Mucosa of rectum (tissue), 2 donors: Measurements from ENCODE around the gene EGLN2.
"Not testable (repeated sequence)": the region's sequence is repeated elsewhere in the genome, so short reads cannot be mapped to it uniquely, and the experiment has no call there.

ENCODE experiments used
- H3K27ac ChIP-seq, 2 donors: one replicate each; pipeline ENCODE4 v1.7.0; 2013; ENCODE audit warnings: inconsistent platforms in 2 of 2, low read depth in 2 of 2, low read length in 2 of 2
- H3K27me3 ChIP-seq, 2 donors: one replicate each; pipeline ENCODE4 v1.7.0; 2013; ENCODE audit warnings: low read length in 2 of 2; ENCODE audit not compliant: control insufficient read depth in 2 of 2, insufficient read depth in 2 of 2
- H3K36me3 ChIP-seq, 2 donors: one replicate each; pipeline ENCODE4 v1.7.0; 2013; ENCODE audit warnings: low read length in 2 of 2; ENCODE audit not compliant: control insufficient read depth in 2 of 2, insufficient read depth in 2 of 2
- H3K4me1 ChIP-seq, 2 donors: one replicate each; pipeline ENCODE4 v1.7.0; 2013; ENCODE audit warnings: low read length in 2 of 2, mild to moderate bottlenecking in 1 of 2; ENCODE audit not compliant: control insufficient read depth in 2 of 2, insufficient read depth in 2 of 2
- H3K4me3 ChIP-seq, 2 donors: one replicate each; pipeline ENCODE4 v1.7.0; 2013; ENCODE audit warnings: low read length in 2 of 2
- H3K9ac ChIP-seq, 2 donors: one replicate each; pipeline ENCODE4 v1.7.0; 2013; ENCODE audit warnings: low read length in 2 of 2, low read depth in 1 of 2, mild to moderate bottlenecking in 1 of 2
- H3K9me3 ChIP-seq, 2 donors: one replicate each; pipeline ENCODE4 v1.7.0; 2013; ENCODE audit warnings: low read length in 2 of 2; ENCODE audit not compliant: control insufficient read depth in 2 of 2
- donor health status: healthy.
- donor health status: Normal muscosa, but diverticular disease.

The EGLN2 gene

DNA sequence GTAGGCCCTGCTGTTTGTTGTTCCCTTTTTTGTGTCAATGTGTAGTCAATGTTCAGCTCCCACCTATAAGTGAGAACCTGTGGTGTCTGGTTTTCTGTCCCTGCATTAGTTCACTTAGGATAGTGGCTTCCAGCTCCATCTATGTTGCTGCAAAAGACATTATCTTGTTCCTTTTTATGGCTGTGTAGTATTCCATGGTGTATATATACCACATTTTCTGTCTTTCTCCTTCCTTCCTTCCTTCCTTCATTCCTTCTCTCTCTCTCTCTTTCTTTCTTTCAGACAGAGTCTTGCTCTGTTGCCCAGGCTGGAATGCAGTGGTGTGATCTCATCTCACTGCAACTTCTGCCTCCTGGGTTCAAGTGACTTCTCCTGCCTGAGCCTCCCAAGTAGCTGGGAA is 30.2 kb downstream of the EGLN2 start:
- Histone ChIP-seq H3K4me1 (peaks cover 10 to 18% of the 10 kb centered on the region in 2 donors), H3K9me3 (no peaks in the 10 kb centered on the region), H3K27me3 (no peaks in the 10 kb centered on the region), H3K27ac (no peak overlapping the region), H3K9ac (no peak overlapping the region), H3K4me3 (no peak overlapping the region), H3K36me3 (peaks cover 2 to 4% of the 10 kb centered on the region in 2 donors)

- H3K27me3 ChIP-seq, H3K9ac ChIP-seq, H3K36me3 ChIP-seq, H3K4me3 ChIP-seq, H3K27ac ChIP-seq, H3K9me3 ChIP-seq: not testable (repeated sequence)
- H3K4me1 ChIP-seq = peaks cover 10 to 18% of the 10 kb centered on the region in 2 donors
These were observed 31.8 kb downstream of the EGLN2 start for GRCh38 chr19:40830741-40831140.

DNA sequence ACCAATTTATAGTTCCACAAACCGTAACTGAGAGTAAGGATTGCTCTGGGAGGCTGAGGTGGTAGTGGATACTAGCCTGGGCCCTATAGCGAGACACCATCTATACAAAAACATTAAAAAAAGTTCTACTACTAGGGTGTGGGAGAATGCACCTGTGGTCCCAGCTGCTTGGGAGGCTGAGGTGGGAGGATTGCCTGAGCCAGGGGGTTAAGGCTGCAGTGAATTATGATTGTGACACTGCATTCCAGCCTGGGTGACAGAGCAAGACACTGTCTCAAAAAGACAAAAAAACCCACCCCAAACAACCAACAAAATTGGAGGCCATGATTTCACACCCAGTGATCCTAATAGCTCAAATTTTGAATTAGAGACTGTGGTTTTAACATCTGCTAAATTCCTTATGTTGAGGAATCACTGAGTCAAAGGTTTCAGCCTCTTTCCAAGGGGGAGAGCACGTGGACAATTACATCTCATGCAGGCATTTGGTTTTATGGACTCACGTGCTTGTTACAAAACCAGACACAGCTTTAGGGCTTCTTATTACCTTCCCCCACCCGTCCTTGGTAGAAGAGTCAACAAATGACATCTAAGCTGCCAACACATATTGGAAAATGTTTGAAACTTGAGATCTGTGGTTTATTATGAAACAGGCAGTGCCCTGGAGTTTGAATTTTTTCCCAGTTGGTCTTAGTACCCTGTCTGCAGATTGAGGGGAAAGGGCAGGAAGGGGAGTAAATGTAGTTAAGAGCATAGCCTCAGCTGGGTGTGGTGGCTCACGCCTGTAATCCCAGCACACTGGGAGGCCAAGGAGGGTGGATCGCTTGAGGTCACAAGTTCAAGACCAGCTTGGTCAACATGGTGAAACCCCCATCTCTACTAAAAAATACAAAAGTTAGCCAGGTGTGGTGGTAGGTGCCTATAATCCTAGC is 32.8 kb downstream of the EGLN2 start:
- Histone ChIP-seq H3K4me3 (peak overlapping the region in 1 of 2 donors; percentile 11), H3K9me3 (no peaks in the 10 kb centered on the region), H3K9ac (peak overlapping the region in 1 of 2 donors; percentile 2), H3K27me3 (no peaks in the 10 kb centered on the region), H3K27ac (peak overlapping the region; percentile 74 to 77), H3K36me3 (peaks cover 2 to 4% of the 10 kb centered on the region in 2 donors), H3K4me1 (peaks cover 10 to 18% of the 10 kb centered on the region in 2 donors)

DNA sequence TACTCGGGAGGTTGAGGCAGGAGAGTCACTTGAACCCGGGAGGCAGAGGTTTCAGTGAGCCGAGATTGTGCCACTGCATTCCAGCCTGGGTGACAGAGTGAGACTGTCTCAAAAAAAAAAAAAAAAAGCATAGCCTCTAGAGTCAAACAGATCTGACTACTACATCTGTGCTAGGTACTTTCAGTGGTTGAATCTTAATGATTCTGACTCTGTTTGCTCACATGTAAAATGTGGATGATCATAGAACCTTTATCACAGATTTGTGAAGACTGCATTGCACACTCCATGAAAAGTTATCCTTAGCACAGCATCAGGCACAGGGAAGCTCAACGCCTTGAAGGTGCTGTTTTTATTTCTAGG is 33.4 kb downstream of the EGLN2 start:
- Histone ChIP-seq H3K4me1 (peaks cover 10 to 18% of the 10 kb centered on the region in 2 donors), H3K9ac (peak overlapping the region in 1 of 2 donors; percentile 2), H3K27ac (peak overlapping the region; percentile 74 to 77)
- not testable (repeated sequence) for H3K27me3 ChIP-seq, H3K9me3 ChIP-seq, H3K4me3 ChIP-seq, H3K36me3 ChIP-seq

- Histone ChIP-seq H3K4me1 (peaks cover 10 to 18% of the 10 kb centered on the region in 2 donors), H3K27ac (peak overlapping the region in 1 of 2 donors; percentile 23)
- not testable (repeated sequence) for H3K4me3 ChIP-seq, H3K9me3 ChIP-seq, H3K36me3 ChIP-seq, H3K27me3 ChIP-seq, H3K9ac ChIP-seq
These were observed 34.9 kb downstream of the EGLN2 start for GRCh38 chr19:40833728-40834533.

DNA sequence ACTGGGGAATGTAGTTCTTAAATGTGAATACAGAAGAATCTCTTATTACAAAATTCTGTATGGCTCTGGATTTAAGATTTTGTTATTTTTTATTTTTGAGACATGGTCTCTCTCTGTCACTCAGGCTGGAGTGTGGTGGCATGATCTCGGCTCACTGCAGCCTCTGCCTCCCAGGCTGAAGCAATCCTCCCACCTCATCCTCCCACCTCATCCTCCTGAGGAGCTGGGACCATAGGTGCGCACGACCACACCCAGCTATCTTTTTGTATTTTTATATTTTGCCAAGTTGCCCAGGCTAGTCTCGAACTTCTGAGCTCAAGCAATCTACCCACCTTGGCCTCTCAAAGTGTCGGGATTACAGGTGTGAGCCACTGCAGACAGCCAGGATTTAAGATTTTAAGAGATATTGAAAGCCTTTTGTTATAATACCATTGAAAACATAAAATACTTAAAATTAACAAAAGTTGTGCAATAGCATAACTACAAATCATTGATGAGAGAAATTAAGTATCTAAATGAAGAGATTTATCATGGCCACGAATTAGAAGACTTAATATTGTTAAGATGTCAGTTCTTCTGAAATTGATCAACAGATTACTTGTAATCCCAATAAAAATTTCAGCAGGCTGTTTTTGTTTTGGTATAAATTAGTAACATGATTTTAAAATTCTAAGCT is 37.9 kb downstream of the EGLN2 start:
- no peak overlapping the region for H3K9ac ChIP-seq
- no peaks in the 10 kb centered on the region for H3K9me3 ChIP-seq
- H3K4me1 ChIP-seq = peaks cover 5 to 12% of the 10 kb centered on the region in 2 donors
- H3K27me3 ChIP-seq = no peaks in the 10 kb centered on the region
- no peak overlapping the region for H3K4me3 ChIP-seq
- H3K36me3 ChIP-seq = no peaks in the 10 kb centered on the region
- H3K27ac ChIP-seq = no peak overlapping the region

DNA sequence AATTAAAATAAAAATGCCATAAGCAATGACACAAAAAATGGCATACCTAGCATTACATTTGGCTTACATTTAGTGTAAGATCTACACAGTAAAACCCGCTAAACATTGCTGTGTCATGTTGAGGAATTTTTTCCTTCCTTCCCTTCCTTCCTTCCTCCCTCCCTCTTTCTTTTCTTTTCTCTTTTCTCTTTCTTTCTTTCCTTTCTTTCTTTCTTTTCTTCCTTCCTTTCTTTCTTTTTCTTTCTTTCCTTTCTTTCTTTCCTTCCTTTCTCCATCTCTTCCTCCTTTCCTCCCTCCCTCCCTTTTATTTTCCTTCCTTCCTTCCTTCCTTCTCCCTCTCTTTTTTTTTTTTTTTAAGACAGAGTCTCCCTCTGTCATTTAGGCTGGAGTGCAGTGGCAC is 39.5 kb downstream of the EGLN2 start:
- H3K9ac ChIP-seq, H3K36me3 ChIP-seq, H3K4me1 ChIP-seq, H3K9me3 ChIP-seq, H3K4me3 ChIP-seq, H3K27ac ChIP-seq, H3K27me3 ChIP-seq: not testable (repeated sequence)

DNA sequence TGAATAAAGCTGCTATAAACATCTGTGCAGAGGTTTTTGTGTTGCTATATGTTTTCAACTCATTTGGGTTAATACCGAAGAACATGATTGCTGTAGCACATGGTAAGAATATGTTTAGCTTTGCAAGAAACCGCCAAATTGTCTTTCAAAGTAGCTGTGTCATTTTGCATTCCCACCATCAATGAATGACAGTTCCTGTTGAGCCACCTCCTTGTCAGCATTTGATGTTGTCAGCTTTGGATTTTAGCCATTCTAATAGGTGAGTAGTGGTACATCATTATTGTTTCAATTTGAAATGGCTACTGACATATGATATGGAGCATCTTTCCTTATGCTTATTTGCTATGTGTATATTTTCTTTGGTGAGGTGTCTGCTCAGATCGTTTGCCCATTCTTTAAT is 43.0 kb downstream of the EGLN2 start:
- H3K36me3 ChIP-seq, H3K4me1 ChIP-seq, H3K9ac ChIP-seq, H3K9me3 ChIP-seq, H3K27me3 ChIP-seq, H3K27ac ChIP-seq, H3K4me3 ChIP-seq: not testable (repeated sequence)

GRCh38 chr19:40842997-40843652 is 44.1 kb downstream of the EGLN2 start:
- H3K27me3 ChIP-seq, H3K9me3 ChIP-seq, H3K36me3 ChIP-seq, H3K27ac ChIP-seq, H3K4me3 ChIP-seq, H3K4me1 ChIP-seq: not testable (repeated sequence)
- peak overlapping the region in 1 of 2 donors; percentile 24 for H3K9ac ChIP-seq
